NOMO-1 (cell line): ENCODE measurements around the gene DYNLT5.
A peak's percentile ranks its signal among the peaks of the same experiment; 100 is the strongest.

Source experiments
- DNase-seq, 2 experiments: peaks; one replicate each; lab custom pipeline; 2025; ENCODE audit not compliant: unreplicated experiment in 2 of 2; lab: John Stamatoyannopoulos, UW

The DYNLT5 gene

GRCh38 chr1:66747501-66747900 is 4.8 kb upstream of the DYNLT5 start:
- no peak for DNase-seq

GRCh38 chr1:66750577-66750976 is 1.7 kb upstream of the DYNLT5 start:
- peak in 1 of 2 experiments; percentile 63 for DNase-seq

- DNase-seq = no peak
These were observed 1.1 kb upstream of the DYNLT5 start for GRCh38 chr1:66751160-66751559.

GRCh38 chr1:66752671-66753371 is 562 bp downstream of the DYNLT5 start:
- DNase-seq = peak; percentile 58 to 59

- no peak for DNase-seq
These were observed 5.5 kb downstream of the DYNLT5 start for GRCh38 chr1:66757722-66758240.

GRCh38 chr1:66758241-66758755 is 6.0 kb downstream of the DYNLT5 start:
- DNase-seq = peak; percentile 17 to 71

GRCh38 chr1:66760506-66760905 is 8.2 kb downstream of the DYNLT5 start:
- DNase-seq = no peak

- peak; percentile 50 to 77 for DNase-seq
These were observed 9.0 kb downstream of the DYNLT5 start for GRCh38 chr1:66761221-66761620.

GRCh38 chr1:66764994-66765578 is 12.8 kb downstream of the DYNLT5 start:
- peak in 1 of 2 experiments; percentile 36 for DNase-seq

- no peak for DNase-seq
These were observed 15.4 kb downstream of the DYNLT5 start for GRCh38 chr1:66767626-66768025.

- no peak for DNase-seq
These were observed 16.7 kb downstream of the DYNLT5 start for GRCh38 chr1:66768965-66769364.

GRCh38 chr1:66769512-66770229 is 17.4 kb downstream of the DYNLT5 start:
- DNase-seq = no peak

GRCh38 chr1:66770240-66770639 is 18.0 kb downstream of the DYNLT5 start:
- no peak for DNase-seq

- no peak for DNase-seq
These were observed 18.4 kb downstream of the DYNLT5 start for GRCh38 chr1:66770694-66771093.

- no peak for DNase-seq
These were observed 21.0 kb downstream of the DYNLT5 start for GRCh38 chr1:66773227-66773626.

- no peak for DNase-seq
These were observed 22.2 kb downstream of the DYNLT5 start for GRCh38 chr1:66774438-66774837.

- DNase-seq = no peak
These were observed 23.4 kb downstream of the DYNLT5 start for GRCh38 chr1:66775646-66776045.

- DNase-seq = no peak
These were observed 25.6 kb downstream of the DYNLT5 start for GRCh38 chr1:66777831-66778230.

GRCh38 chr1:66778266-66778665 is 26.0 kb downstream of the DYNLT5 start:
- DNase-seq = no peak

GRCh38 chr1:66778969-66779368 is 26.7 kb downstream of the DYNLT5 start:
- no peak for DNase-seq

- DNase-seq = no peak
These were observed 27.3 kb downstream of the DYNLT5 start for GRCh38 chr1:66779475-66780078.
